GM21529 (cell line): ENCODE measurements around the gene BTBD9.
A peak's percentile ranks its signal among the peaks of the same experiment; 100 is the strongest.

Source experiments
- ATAC-seq: cut with Tn5 transposase; IDR thresholded peaks from one replicate; pipeline ENCODE4 v1.9.1; 2021; ENCODE audit not compliant: unreplicated experiment

BTBD9 gene

DNA sequence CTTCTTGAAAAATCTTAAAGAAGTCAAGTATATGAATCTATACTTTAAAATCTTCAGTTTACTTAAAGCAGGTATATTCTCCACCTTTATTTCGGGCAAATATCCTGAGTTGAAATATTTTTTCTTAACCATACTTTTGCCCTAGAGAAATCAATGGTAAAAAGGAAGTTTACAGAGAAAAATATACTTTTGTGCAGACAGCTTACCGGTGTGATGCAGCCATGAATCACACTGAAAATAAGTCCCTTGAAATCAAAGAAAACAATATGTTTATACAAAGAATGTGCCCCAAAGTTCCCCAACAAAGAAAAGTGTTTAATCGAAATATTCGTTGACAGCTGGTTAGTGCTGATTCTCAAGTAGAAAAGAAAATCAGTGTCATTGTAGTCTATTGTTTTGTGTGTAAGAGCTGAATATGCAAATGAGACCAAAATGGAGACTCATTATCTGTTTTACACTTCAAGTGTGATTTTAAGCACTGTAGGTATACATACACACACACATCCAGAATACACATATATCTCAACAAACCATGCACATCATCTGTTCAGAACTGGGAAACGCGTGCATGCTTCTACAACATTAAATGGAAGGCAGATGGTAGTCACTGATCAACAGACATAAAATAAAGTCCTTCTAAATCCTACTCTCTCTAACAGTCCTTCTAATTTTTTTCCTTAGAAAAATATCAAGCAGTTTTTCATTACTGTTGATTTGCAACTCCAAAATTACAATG lies 73.3 kb downstream of the BTBD9 start:
- no peak for ATAC-seq

DNA sequence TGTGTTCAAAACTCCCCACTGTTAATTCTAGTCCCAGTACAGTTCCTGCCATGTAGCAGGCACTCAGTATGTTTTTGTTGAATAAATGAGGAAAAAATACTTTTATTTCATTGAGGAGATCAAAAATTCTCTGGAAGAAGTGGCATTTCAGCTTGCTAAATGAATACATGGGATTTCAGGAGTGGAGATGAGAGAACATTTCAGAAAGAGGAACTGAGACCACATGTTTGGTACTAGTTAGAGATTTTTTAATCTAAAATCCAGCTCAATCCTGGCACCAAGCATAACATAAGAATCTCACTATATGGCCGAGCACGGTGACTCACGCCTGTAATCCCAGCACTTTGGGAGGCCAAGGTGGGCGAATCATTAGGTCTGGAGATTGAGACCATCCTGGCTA lies 75.4 kb downstream of the BTBD9 start:
- no peak for ATAC-seq

DNA sequence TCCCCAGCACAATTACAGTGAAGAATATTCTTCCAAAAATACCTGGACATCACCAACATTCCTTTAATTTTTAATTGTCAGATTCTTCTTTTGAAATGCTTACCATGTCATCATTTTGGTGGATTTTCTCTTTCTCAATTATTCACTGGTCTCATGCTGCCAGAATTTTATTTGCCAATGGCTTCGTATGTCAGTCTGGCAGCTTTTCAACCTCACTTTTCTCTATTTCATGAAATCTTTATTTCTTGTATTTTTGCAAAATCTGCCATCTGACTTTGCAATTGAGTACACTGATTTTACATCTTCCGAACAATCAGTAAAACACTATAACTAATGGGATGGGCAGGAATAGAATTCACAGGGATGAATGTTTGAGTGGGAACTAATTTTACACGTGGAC lies 84.1 kb downstream of the BTBD9 start:
- ATAC-seq, result no peak

DNA sequence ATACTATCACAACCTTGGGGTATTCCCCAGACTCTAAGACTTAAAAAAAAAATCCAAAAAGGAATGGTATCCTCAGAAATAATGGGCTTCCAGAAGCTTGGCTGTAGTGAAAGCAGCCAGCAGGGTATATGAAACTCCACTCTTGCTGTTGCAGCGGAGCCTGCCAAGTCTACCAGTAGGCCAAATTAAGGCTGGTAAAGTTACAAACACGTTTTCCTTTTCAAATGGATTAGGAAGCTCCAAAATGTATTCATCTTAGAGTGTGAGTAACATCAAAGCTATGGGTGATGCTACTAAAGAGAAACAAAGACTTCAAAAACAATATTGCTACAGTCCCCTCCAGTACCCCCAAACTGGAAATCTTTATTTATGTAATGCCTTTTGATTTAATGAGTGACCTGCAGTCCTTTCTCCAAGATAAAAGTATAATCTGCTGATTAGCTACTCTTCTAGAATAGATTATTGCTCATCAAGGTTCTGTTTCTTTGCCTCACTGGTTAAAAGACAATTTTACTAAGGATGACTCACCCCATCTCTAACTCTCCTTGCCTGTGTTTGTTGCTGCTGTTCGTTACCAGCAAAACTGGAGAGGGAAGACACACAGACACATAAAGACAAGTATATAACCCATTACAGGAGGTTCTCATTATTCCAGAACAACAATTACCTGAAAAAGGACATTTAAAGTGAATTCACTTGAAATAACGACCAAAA lies 84.9 kb downstream of the BTBD9 start:
- ATAC-seq, result no peak

DNA sequence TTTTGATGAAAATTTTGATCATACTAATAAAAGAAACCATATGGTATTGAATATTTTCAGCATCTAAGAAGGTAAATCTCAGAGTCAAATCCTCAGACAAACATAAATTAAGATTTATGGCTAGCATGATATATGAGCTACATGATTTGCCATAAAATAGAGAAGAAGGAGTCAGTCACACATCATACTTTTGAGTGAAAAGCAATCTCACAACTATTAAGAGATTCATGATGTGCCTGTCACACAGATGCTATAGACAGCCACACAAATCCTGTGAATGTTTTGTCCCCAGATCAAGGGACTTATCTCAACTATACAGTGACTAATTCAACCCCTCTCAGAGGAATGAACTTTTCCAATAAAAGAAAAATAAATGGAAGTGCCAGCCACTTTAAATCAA lies 85.7 kb downstream of the BTBD9 start:
- no peak for ATAC-seq

DNA sequence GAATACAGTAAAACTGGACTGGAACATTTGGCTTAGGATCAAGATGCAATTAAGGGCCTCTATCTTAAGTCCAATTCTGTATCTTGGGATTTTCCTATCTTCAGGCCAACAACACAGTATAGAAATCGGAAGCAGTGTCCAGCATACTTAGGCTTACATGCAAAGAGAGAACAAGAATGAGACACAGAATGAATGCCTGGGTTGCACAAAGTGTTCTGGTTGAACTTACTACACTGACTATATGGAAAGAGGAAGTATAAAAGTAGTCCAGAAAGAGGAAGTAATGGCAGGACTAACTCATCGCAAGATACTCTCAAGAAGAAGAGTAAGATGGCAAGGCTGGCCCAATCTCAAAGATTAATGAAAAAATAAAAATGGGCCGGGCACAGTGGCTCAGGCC lies 87.6 kb downstream of the BTBD9 start:
- peak; percentile 81 for ATAC-seq

DNA sequence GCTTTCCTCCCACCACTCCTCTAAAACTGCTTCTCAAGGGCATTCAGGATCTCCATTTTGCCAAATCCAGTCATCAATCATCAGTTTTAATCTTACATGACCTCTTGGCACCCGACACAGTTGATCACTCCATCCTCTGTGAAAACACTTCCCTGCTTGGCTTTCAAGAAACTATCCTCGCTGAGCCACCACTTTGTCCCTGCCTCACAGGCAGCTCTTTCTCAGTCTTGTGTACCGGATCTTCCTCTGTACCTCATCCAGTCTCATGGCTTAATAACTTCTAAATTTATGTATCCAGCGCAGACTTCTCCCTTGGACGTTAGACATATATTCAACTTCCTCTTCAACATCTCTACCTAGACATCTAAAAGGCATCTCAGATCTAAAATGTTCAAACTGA lies 89.9 kb downstream of the BTBD9 start:
- no peak for ATAC-seq

DNA sequence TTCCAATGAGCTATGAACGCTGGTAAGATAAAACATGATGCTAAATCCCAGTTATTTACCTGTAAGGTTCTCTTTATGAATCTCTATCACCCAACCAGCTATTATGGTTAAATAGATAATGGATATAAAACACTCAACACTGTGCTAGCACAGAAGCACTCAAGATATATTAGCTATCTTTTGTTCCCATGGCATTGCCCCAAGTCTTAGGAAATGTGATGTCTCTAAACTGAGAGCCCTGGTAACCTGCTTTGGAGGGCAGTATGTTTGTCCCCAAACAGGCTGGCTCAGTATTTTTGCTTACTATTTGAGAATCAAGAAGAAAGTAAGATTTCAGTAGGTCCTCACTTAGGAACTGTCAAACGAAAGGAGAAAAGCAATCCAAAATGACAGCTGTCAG lies 90.5 kb downstream of the BTBD9 start:
- ATAC-seq, result no peak

DNA sequence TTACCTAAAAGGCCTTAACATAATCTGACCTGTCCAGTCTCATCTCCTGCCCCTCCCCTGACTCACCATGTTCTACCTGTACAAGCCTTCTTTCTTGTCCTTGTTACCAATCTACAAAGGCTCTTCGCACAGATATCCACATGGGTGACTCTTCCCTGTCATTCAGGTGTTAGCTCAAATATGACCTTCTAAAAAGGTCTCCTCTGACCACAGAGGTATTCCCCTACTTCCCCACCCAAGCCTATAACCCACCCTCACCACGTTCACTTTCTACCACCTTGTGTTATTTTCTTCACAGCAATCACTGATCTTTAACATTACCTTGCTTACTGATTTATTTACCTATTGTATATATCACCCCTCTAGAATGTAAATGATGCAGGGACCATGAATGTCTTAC lies 96.7 kb downstream of the BTBD9 start:
- no peak for ATAC-seq

DNA sequence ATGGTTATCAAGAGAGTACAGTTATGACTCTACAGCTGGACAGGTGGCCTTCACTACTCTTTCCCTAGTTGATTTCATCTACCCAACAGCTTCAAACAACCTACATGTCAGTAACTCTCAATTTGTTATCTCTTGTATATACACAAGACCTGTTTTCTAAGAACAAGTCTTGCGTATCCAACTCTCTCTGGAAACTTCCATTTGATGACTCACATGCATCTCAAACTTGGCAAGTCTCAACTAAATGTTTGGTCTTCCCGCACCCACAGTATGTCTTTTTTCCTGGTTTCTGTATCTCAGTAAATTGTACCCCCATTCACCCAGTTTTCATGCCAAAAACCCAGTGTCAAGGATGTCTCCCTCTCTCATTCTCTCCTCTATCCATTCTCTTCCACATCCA lies 97.7 kb downstream of the BTBD9 start:
- ATAC-seq, result no peak

DNA sequence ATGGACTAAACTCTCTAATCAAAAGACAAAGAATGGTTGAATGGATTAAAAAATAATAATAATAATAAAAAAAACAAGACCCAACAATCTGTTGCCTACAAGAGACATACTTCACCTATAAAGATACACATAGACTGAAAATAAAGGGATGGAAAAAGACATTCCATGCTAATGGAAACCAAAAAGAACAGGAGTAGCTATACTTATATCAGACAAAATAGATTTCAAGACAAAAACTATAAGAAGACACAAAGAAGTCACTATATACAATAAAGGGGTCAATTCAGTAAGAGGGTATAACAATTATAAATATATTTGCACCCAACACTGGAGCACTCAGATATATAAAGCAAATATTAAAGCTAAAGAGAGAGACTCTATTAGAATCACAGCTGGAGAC lies 106.7 kb downstream of the BTBD9 start:
- ATAC-seq, result no peak

DNA sequence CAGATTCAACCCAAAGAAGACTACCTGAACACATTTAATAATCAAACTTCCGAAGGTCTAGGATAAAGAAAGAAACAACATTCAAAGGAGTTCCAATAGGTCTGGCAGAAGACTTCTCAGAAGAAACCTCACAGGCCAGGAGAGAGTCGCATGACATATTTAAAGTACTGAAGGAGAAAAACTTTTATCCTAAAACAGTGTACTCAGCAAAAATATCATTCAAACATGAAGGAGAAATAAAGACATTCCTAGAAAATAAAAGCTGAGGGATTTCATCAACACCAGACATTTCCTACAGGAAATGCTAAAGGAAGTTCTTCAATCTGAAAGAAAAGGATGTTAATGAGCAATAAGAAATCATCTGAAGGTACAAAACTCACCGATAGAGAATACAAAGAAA lies 108.6 kb downstream of the BTBD9 start:
- ATAC-seq, result no peak

DNA sequence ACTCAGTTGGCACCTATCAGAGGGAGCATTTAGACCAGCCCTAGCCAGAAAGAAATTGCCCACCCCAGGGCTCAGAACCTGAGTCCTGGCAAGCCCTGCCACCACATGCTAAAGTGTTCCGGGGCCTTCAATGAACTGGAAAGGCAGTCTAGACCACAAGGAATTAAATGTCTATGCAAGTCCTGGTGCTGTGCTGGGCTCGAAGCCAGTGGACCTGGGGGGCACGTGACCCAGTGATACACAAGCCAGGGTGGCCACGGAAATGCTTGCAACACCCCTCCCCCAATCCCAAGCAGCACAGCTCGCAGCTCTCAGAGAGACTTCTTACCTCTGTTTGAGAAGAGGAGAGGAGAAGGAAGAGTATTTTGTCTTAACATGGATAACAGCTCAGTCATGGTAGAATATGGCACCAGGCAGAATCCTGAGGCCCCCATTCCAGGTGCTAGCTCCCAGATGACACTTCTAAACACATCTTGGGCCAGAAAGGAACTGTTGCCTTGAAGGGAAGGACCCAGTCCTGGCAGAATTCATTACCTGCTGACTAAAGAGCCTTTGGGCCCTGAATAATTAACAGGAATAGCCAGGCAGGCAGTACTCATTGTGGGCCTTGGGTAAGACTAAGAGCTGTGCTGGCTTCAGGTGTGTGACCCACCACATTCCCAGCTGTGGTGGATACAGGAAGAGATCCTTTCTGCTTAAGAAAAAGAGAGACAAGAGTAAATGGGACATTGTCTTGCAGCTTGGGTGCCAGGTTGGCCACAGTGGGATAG lies 111.3 kb downstream of the BTBD9 start:
- no peak for ATAC-seq

DNA sequence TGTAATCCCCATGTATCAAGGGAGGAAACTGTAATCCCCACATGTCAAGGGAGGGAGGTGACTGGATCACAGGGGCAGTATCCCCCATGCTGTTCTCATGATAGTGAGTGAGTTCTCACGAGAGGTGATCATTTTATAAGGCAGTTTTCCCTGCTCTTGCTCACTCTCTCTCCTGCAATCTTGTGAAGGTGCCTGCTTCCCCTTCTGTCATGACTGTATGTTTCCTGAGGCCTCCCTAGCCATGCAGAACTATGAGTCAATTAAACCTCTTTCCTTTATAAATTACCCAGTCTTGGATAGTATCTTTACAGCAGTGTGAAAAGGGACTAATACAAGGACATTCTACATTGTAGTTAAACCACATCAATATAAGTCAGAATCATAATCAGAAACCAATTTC lies 112.4 kb downstream of the BTBD9 start:
- no peak for ATAC-seq

DNA sequence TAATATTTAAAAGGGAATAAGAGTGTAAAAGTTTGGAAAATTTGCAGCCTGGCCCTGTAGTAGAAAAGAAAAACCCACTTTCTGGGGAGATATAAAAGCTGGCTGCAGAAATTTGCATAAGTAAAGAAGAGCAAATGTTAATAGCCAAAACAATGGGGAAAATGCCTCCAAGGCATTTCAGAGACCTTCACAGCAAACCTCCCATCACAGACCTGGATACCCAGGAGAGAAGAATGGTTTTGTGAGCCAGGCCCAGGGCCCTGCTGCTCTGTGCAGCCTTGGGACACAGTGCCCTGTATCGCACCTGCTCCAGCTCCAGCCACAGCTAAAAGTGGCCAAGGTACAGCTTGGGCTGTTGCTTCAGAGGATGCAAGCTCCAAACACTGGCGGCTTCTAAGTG lies 113.8 kb downstream of the BTBD9 start:
- ATAC-seq, result no peak

DNA sequence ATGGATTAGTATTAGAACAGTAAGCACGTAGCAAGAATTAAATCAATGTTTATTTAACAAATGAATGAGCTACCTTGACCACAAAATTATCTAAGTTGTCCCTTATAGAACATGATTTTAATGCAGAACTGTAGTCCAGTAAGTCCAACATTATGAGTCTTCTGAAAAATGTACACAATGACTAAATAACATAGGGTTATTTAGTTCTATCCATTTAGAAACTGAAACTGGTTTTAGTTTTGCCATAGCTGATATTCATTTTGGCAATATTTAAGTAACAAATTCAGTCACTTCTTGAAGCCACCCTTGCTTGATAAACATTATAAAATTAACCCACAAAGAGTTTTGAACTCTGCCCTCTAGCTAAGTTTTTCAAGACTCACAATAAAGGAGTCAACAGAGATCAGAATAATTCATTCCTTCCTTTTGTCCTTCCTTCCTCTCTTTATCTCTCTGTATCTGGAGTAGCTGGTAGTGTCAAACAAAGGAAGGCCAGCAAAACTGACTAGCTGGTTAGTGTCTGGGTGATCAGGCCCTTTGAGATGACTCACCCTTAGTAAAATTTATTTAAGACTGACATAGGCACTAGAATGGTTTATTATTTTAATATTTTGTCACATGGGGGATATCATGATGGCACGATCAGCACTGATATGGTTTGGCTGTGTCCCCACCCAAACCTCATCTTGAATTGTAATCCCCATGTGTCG lies 115.1 kb downstream of the BTBD9 start:
- ATAC-seq, result no peak

DNA sequence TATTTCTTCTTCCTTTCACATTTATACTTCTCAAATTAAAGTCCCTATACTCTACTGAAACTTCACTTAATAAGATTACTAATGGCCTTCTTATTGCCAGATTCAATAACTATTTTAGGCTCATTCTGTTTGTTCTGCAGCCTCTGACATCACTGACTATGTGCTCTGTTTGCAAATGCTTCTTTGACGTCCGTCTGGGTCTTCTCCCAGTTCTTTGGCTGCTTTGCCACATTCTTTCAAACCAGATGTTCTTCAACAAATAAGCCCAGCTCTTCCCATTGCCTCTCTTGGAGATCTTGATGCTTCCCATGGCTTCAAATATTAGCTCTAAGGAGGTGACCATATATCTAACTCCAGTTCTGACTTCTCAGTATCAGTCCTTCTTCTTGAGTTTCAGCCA lies 117.4 kb downstream of the BTBD9 start:
- no peak for ATAC-seq

DNA sequence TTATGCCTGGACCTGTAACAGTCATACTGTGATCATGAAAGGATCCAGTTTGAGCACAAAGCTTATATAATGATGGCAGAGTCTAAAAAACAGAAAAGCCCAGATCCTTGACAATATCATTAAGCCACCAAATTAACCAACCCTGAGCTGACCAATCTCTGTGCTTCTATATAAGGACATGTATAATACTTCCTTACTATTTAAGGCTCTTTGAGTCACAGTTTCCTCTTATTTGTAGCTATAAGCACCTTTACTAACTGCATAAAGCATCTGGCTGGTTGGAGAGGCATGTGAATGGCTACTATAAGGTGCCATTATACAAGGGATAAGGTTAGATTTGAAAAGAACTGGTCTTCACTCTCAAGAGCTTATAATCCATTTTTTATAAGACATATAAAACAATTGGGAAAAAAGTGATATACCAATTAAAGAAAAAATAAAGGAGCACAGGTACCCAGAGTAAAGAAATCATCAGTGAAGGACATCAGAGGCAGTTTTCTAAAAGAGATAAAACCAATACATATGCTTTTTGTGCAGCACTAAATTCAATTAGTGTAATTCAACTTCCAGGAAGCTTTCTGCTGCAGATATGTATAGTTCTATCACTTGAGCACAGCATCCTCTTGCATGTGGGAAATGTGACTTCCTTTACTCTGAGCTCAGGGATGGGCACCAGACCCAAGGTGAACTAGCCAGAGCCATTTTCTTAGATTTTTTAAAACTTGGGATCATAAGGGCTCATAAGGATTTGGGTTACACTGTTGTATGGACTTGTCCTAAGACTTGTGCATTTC lies 121.0 kb downstream of the BTBD9 start:
- no peak for ATAC-seq

DNA sequence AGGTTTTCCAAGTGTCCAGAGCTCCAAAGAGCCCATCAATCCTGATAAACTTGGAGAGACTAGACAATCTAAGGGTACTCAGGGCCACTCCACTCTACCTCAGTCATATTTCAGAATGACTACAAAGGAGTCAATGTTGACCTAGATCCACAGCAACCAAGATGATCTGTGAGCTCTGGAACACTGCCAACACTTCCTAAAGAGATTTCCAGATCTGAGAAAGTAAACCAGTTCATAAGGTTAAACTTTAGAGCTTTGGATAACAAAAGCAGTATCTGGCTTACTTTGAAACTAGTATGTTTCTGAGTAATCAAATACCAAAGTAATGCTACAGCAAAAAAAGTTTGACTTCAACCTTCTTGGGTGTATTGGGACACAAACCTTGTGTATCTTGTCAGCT lies 122.7 kb downstream of the BTBD9 start:
- no peak for ATAC-seq

DNA sequence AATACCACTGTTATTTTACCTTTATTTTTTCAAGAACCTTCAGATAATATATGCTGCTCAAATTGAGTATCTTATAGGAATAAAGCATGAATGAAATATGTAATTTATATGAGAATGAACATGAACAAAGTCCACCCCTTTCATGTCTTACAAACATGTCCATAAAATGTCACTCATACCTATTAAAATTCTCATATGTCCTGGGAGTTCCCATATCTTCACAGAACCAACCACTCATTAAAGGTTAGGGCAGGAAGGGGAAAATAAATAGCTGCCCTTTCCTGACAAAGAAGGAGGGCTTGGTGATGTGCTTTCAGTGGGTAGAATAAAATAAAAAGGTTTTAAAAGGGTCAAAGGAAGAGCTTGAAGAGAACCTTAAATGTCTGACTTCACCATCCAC lies 125.3 kb downstream of the BTBD9 start:
- ATAC-seq, result no peak

DNA sequence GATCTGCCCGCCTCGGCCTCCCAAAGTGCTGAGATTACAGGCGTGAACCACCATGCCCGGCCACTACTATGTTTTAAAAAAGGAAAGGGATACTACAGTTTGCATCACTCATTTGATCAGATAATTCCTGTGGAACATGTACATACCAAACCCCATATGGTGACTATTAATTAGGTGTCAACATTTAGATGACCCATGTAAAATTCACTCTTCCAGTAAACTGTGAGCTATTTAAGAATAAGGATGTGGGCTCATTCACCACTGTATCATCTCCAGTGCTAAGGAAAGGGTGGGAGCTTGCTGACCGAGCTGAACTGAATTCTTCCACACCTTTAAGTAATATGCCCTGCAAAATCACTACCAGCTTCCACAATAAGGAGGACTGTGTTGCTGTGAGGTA lies 127.5 kb downstream of the BTBD9 start:
- ATAC-seq, result no peak
